ENCODE results near the gene INPP5A.

The INPP5A gene

DNA sequence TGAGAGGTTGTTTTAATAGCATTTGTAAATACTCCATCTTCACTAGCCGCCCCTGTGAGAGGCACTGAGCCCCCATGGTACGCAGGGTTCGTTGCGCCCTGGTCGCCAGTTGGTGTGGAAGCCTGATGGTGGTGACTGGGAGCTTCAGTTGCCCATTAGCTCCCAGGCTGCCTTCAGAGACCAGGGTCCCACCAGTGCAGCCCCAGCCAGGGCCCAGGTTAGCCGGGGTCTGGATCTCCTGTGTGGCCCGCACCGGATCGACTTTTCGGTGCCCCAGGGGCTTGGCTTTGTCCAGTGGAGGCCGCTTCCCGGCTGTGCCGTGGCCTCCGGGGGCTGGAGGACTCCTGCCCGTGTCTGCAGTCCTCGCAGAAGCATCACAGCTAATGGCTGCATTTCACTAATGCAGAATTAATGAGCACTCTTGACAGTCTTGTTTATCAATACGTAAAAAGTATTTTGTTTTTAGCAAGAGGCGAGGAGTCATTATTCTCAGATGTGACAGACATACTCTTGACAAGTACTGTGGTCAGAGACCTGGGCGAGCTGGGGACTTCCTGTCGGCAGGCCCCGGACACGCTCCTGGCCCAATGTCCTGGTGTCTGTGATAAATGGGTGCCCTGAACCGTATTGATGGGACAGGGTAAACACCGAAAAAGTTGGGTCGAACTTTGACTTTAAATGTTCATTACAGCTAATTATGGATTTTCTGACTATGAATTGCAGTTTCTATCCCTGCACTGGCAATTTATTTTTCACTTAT lies 148.5 kb downstream of the INPP5A start:
- in situ Hi-C loops (cut with MboI; ENCODE audit: low pct_unique_long_range_greater_than_20kb, low sequenced_read_pairs, unreplicated experiment), result no loop called here
- DNase-seq (ENCODE audit: low spot score), result no peak
- no peak for TF ChIP-seq CTCF (IDR thresholded peaks at IDR 0.05; ENCODE audit: extremely low read depth, insufficient read depth, missing control alignments)

GRCh38 chr10:132687181-132687892 lies 149.8 kb downstream of the INPP5A start:
- in situ Hi-C loops (cut with MboI; ENCODE audit: low pct_unique_long_range_greater_than_20kb, low sequenced_read_pairs, unreplicated experiment), result no loop called here
- no peak for DNase-seq (ENCODE audit: low spot score)
- TF ChIP-seq CTCF (IDR thresholded peaks at IDR 0.05; ENCODE audit: extremely low read depth, insufficient read depth, missing control alignments), result no peak

GRCh38 chr10:132687893-132688579 lies 150.4 kb downstream of the INPP5A start:
- DNase-seq (ENCODE audit: low spot score), result no peak
- TF ChIP-seq CTCF (IDR thresholded peaks at IDR 0.05; ENCODE audit: extremely low read depth, insufficient read depth, missing control alignments), result no peak
- in situ Hi-C loops (cut with MboI; ENCODE audit: low pct_unique_long_range_greater_than_20kb, low sequenced_read_pairs, unreplicated experiment), result no loop called here

DNA sequence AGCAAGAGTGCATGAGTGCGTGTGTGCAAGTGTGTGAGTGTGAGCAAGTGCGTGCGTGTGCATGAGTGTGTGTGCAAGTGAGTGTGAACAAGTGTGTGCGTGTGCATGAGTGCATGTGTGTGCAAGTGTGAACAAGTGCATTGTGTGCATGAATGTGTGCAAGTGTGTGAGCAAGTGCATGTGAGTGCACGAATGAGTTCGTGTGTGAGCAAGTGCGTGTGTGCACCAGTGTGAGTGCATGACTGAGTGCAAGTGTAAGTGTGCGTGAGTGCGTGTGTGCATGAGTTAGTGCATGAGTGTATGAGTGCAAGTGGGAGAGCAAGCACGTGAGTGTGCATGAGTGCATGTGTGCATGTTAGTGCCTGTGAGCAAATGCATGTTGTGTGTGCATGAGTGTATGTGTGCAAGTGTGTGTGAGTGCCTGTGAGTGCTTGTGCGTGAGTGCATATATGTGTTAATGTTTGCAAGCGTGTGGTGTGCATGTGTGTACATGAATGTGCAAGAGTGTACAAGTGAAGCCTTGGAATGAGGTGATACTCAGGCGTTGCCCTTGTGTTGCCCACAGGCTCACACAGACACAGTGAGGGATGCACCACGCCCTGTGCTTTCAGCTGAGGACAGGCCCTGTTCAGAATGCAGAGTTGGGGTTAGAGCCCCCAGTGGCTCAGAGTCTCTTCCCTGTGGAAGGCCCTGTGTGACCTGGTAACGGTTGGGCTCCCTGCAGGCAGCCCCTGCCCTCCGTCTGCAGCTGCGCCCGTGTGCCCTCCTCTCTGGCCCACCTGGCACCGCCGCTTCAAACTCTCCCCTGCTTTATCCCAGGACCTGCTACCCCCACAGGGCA lies 151.2 kb downstream of the INPP5A start:
- no peak for DNase-seq (ENCODE audit: low spot score)
- no peak for TF ChIP-seq CTCF (IDR thresholded peaks at IDR 0.05; ENCODE audit: extremely low read depth, insufficient read depth, missing control alignments)
- in situ Hi-C loops (cut with MboI; ENCODE audit: low pct_unique_long_range_greater_than_20kb, low sequenced_read_pairs, unreplicated experiment), result no loop called here

DNA sequence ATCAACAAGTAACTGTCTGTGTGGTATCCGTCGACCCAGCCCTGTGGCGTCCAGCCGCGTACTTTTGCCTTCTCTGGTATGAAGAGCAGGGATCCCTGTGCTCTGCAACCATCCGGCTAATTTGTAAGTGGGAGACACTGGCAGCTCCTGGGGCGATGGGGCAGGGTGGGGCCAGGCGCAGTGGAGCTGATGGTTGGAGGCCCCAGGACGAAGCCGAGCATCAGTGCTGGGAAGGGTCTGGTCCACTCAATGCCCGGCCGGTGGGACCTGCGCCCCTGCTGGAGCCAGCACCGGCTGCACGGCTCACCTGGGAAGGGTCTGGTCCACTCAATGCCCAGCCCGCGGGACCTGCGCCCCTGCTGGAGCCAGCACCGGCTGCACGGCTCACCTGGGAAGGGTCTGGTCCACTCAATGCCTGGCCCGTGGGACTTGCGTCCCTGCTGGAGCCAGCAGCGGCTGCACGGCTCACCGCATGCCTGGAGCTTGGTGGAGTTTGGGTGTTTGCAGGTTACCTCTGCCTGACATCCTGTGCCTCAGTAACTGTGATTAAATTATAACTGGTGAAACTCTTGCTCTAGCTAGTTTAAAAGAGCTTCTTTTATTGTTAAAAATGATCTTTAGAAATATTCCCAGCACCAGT lies 152.3 kb downstream of the INPP5A start:
- no peak for DNase-seq (ENCODE audit: low spot score)
- no peak for TF ChIP-seq CTCF (IDR thresholded peaks at IDR 0.05; ENCODE audit: extremely low read depth, insufficient read depth, missing control alignments)
- in situ Hi-C loops (cut with MboI; ENCODE audit: low pct_unique_long_range_greater_than_20kb, low sequenced_read_pairs, unreplicated experiment), result no loop called here

Data from GM13977 (cell line).